Measurements from ENCODE around the gene ATP2A2.

GRCh38 chr12:110312581-110313360 is 31.7 kb downstream of the ATP2A2 start:
- TF ChIP-seq EZH2 (IDR thresholded peaks at IDR 0.05) = no peak
- no peak for TF ChIP-seq CEBPB (IDR thresholded peaks at IDR 0.05; ENCODE audit: low read depth)
- TF ChIP-seq EZH2phosphoT487 (IDR thresholded peaks at IDR 0.05; ENCODE audit: borderline replicate concordance) = no peak
- no peak for TF ChIP-seq CTCF (IDR thresholded peaks at IDR 0.05 in 2 of 3, conservative IDR thresholded peaks at IDR 0.05 in 1 of 3; ENCODE audit: borderline replicate concordance in 1 of 3, insufficient read depth in 1 of 3, low read depth in 2 of 3, low read length in 2 of 3)
- TF ChIP-seq YY1 (IDR thresholded peaks at IDR 0.05; ENCODE audit: extremely low read depth, insufficient replicate concordance, low read depth, low read length) = no peak
- no peak for TF ChIP-seq MAX (IDR thresholded peaks at IDR 0.05)
